ENCODE measurements around the gene COL6A6.

COL6A6 gene

GRCh38 chr3:130516645-130517512 lies at the start of gene COL6A6:
Gene COL6A6, plus strand, starts transcription at chr3:130517177. Its CDS starts 43,188 bp downstream, at chr3:130560365.
- no peak within 1 kb of the TSS for H3K4me3 ChIP-seq (replicated peaks; ENCODE audit: low read depth, low read length)
- DNase-seq (ENCODE audit: extremely low read depth, low read depth) = no peak
- TF ChIP-seq CTCF (IDR thresholded peaks at IDR 0.05; ENCODE audit: low read depth, low read length, missing control alignments) = no peak

- TF ChIP-seq CTCF (IDR thresholded peaks at IDR 0.05; ENCODE audit: low read depth, low read length, missing control alignments) = no peak
- no peak overlapping the region for H3K4me3 ChIP-seq (replicated peaks; ENCODE audit: low read depth, low read length)
- DNase-seq (ENCODE audit: extremely low read depth, low read depth) = no peak
Measured at GRCh38 chr3:130468311-130468710, 48.7 kb upstream of the COL6A6 start.

- no peak overlapping the region for H3K4me3 ChIP-seq (replicated peaks; ENCODE audit: low read depth, low read length)
- no peak for TF ChIP-seq CTCF (IDR thresholded peaks at IDR 0.05; ENCODE audit: low read depth, low read length, missing control alignments)
- DNase-seq (ENCODE audit: extremely low read depth, low read depth) = no peak
Measured at GRCh38 chr3:130470126-130470525, 46.9 kb upstream of the COL6A6 start.

GRCh38 chr3:130473416-130473815 lies 43.6 kb upstream of the COL6A6 start:
- no peak for TF ChIP-seq CTCF (IDR thresholded peaks at IDR 0.05; ENCODE audit: low read depth, low read length, missing control alignments)
- H3K4me3 ChIP-seq (replicated peaks; ENCODE audit: low read depth, low read length) = no peak overlapping the region
- no peak for DNase-seq (ENCODE audit: extremely low read depth, low read depth)

GRCh38 chr3:130480736-130481135 lies 36.2 kb upstream of the COL6A6 start:
- peak; percentile 12 for DNase-seq (ENCODE audit: extremely low read depth, low read depth)

GRCh38 chr3:130488288-130488687 lies 28.7 kb upstream of the COL6A6 start:
- no peak for TF ChIP-seq CTCF (IDR thresholded peaks at IDR 0.05; ENCODE audit: low read depth, low read length, missing control alignments)
- H3K4me3 ChIP-seq (replicated peaks; ENCODE audit: low read depth, low read length) = no peak overlapping the region
- no peak for DNase-seq (ENCODE audit: extremely low read depth, low read depth)

More at GRCh38 chr3:130480736-130481135, 36.2 kb upstream of the COL6A6 start:
- peak; percentile 6 for TF ChIP-seq CTCF (IDR thresholded peaks at IDR 0.05; ENCODE audit: low read depth, low read length, missing control alignments)
- H3K4me3 ChIP-seq (replicated peaks; ENCODE audit: low read depth, low read length) = no peak overlapping the region

All from HFF-Myc (cell line).